Mucosa of rectum (tissue), 2 donors: ENCODE data around the gene VAC14.

Experiments
- H3K27ac ChIP-seq, 2 donors: one replicate each; pipeline ENCODE4 v1.7.0; 2013; ENCODE audit warnings: inconsistent platforms in 2 of 2, low read depth in 2 of 2, low read length in 2 of 2
- H3K27me3 ChIP-seq, 2 donors: one replicate each; pipeline ENCODE4 v1.7.0; 2013; ENCODE audit warnings: low read length in 2 of 2; ENCODE audit not compliant: control insufficient read depth in 2 of 2, insufficient read depth in 2 of 2
- H3K36me3 ChIP-seq, 2 donors: one replicate each; pipeline ENCODE4 v1.7.0; 2013; ENCODE audit warnings: low read length in 2 of 2; ENCODE audit not compliant: control insufficient read depth in 2 of 2, insufficient read depth in 2 of 2
- H3K4me1 ChIP-seq, 2 donors: one replicate each; pipeline ENCODE4 v1.7.0; 2013; ENCODE audit warnings: low read length in 2 of 2, mild to moderate bottlenecking in 1 of 2; ENCODE audit not compliant: control insufficient read depth in 2 of 2, insufficient read depth in 2 of 2
- H3K4me3 ChIP-seq, 2 donors: one replicate each; pipeline ENCODE4 v1.7.0; 2013; ENCODE audit warnings: low read length in 2 of 2
- H3K9ac ChIP-seq, 2 donors: one replicate each; pipeline ENCODE4 v1.7.0; 2013; ENCODE audit warnings: low read length in 2 of 2, low read depth in 1 of 2, mild to moderate bottlenecking in 1 of 2
- H3K9me3 ChIP-seq, 2 donors: one replicate each; pipeline ENCODE4 v1.7.0; 2013; ENCODE audit warnings: low read length in 2 of 2; ENCODE audit not compliant: control insufficient read depth in 2 of 2
- donor health status: healthy.
- donor health status: Normal muscosa, but diverticular disease.

The VAC14 gene

DNA sequence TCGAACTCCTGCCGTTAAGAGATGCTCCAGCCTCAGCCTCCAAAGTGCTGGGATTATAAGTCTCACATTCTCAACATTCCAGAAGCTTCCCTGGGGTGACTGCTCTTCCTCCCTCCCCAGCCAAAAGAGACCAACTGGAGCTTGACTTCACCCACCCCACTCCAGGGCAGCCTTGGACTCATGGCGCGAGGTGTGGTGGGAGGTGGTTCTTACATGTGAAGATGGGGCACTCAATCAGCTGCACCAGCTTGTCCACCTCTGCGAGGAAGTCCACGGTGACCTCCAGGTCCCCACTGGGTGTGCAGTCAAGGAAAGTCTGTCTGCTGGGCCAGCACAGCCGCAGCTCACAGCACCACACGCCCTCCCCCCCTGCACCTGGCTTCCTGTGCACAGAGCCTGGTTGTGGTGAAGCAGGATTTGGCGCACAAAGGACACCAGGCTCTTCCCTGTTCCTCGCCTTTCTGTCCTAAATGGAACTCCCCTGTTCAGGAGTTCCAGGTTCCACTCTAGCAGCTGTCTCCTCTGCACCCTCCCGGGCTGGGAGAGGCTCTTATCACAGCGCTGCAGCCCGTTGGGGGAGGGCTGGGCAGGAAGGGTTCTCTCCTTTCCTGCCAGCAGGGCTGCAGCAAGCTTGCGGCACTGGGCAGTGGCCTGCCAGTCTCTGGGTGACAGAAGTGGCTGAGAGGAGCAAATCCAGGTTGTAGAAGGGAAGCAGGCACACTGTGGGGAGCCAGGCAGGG lies 105.5 kb downstream of the VAC14 start:
- Histone ChIP-seq H3K4me1 (peaks cover 25 to 42% of the 10 kb centered on the region in 2 donors), H3K9ac (peak overlapping the region; percentile 13 to 41), H3K27me3 (no peaks in the 10 kb centered on the region), H3K27ac (peak overlapping the region; percentile 56 to 61), H3K36me3 (peaks cover 0 to 11% of the 10 kb centered on the region in 2 donors), H3K9me3 (no peaks in the 10 kb centered on the region), H3K4me3 (no peak overlapping the region)

DNA sequence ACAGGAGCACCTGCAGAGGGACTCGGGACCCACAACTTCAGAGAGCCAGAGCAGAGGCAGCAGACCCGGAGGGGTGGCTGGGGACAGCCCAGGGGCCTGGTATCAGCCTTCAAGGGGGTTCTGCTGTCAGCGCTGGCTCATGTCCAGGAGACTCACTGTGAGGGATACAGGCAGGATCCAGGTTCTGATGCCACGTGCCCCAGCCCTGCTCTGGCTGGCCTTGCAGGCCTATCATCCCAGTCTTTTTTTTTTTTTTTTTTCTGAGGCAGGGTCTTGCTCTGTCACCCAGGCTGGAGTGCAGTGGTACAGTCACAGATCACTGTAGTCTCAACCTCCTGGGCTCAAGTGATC lies 106.1 kb downstream of the VAC14 start:
- Histone ChIP-seq H3K36me3 (peaks cover 0 to 11% of the 10 kb centered on the region in 2 donors), H3K27me3 (no peaks in the 10 kb centered on the region), H3K4me3 (no peak overlapping the region), H3K27ac (peak overlapping the region in 1 of 2 donors; percentile 83), H3K9me3 (no peaks in the 10 kb centered on the region), H3K9ac (no peak overlapping the region), H3K4me1 (peaks cover 31 to 49% of the 10 kb centered on the region in 2 donors)

DNA sequence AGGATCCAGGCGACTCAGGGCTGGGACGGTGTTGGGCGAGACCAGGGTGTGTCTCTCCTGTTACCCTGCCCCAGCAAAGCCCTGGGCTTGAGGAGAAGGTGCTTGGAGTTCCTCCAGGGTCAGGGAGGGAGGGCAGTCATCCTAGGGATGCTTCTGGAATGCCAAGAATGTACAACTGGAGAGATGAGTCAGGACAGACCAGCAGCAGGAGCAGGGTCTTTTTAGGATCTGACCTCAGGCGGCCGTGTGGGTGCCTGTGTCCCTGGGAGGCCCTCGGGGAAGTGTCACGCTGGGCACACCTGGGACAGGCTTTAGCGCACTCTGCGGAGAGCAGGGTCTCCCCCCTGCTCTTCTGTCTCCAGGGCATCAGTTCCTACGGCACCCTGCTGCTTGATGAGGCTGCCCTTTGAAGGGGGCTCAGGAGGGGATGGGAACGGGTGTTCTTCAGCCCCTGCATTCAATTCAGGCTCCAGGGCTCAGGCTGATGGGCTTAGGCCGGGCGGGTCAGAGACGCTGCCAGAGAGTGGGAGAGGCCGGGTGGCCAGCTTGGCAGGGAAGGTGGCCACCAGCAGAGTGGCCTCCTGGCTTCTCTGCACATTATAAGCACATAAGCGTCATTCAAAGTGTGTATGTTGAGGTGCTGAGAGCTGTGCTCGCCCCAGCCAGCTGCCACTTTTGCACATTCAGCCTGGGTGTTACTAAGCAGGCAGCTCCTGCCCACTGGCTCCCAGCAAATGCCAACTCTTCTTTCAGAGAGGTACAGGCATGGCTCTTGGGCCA lies 106.7 kb downstream of the VAC14 start:
- no peak overlapping the region for H3K4me3 ChIP-seq
- H3K9me3 ChIP-seq: no peaks in the 10 kb centered on the region
- no peak overlapping the region for H3K9ac ChIP-seq
- H3K36me3 ChIP-seq: peaks cover 0 to 8% of the 10 kb centered on the region in 2 donors
- H3K27ac ChIP-seq: peak overlapping the region; percentile 58 to 83
- H3K4me1 ChIP-seq: peaks cover 35 to 55% of the 10 kb centered on the region in 2 donors
- no peaks in the 10 kb centered on the region for H3K27me3 ChIP-seq

DNA sequence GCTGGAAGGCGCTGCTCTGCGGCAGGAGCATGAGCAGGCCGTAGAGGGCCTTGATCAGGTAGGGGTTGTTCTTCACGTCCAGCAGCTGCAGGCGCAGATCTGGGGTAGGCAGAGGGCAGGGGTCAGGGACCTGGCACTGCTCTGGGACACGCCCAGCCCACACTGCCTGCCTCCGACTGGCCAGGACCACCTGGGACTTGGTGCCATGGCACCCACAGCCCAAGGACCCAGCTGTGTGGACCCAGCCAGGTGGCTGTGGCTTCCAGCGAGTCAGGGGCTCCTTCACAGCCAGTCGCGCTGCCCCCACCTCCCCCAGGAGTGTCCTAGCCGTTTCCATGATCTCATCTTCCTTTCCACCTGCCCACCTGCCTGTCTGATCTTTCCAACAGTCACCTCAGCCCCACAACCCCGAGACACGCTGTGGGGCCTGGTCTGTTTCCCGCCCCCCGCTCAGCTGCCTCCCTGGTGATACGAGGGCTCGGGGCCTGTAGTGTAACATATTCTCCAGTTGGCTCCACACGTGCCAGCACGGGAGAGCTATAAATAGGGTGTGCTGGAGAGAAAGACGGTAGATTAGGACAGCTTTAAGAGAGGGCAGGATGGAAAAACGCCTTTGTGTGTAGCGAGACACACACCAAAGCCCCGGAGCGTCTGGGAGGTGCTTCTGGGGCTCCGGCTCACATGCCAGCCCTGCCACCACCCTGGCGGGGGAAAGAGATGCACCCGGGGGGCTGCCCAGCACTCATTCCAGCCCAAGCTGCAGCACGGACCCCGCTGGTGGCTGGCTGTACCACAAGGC lies 107.9 kb downstream of the VAC14 start:
- Histone ChIP-seq H3K9ac (peak overlapping the region in 1 of 2 donors; percentile 2), H3K4me1 (peaks cover 45 to 63% of the 10 kb centered on the region in 2 donors)

DNA sequence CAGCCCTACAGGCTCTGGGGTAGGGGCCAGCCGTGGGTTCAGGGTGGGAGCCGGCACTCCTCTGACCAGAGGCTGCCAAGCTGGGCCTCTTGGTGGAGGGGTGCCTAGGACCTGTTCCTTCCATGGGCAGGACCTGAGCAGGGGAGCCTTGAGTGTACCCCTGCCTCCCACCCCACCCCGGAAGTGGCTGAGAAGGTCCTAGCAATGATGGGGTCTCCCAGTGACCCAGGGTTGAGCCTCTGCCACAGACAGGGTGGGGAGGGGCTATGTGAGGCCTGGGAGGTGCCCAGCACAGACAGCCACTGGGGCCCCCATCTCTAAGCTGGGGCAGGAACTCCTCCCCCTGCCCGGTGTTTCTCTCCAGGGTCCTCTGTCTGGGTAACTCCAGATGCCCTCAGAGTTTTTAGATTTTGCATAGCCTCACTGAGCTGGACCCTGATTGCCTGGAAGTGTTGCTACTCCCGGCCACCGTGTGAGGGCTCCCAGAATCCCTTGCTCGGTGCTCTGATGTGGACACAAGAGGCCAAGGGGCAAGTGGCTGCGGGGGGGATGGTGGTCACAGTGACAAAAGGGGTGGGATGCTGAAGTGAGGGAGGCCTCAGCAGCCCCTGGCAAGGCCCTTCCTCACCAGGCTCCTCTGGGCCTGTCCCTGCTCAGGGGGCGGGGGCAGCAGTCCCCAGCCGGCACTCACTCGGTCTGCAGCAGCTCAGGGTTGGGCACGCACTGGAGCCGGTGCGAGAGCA lies 108.7 kb downstream of the VAC14 start:
- H3K36me3 ChIP-seq: no peaks in the 10 kb centered on the region

More for the DNA sequence above, 107.9 kb downstream of the VAC14 start:
- Histone ChIP-seq H3K4me3 (no peak overlapping the region), H3K27me3 (no peaks in the 10 kb centered on the region), H3K36me3 (peaks cover 0 to 2% of the 10 kb centered on the region in 2 donors), H3K27ac (peak overlapping the region; percentile 58 to 83), H3K9me3 (no peaks in the 10 kb centered on the region)

DNA sequence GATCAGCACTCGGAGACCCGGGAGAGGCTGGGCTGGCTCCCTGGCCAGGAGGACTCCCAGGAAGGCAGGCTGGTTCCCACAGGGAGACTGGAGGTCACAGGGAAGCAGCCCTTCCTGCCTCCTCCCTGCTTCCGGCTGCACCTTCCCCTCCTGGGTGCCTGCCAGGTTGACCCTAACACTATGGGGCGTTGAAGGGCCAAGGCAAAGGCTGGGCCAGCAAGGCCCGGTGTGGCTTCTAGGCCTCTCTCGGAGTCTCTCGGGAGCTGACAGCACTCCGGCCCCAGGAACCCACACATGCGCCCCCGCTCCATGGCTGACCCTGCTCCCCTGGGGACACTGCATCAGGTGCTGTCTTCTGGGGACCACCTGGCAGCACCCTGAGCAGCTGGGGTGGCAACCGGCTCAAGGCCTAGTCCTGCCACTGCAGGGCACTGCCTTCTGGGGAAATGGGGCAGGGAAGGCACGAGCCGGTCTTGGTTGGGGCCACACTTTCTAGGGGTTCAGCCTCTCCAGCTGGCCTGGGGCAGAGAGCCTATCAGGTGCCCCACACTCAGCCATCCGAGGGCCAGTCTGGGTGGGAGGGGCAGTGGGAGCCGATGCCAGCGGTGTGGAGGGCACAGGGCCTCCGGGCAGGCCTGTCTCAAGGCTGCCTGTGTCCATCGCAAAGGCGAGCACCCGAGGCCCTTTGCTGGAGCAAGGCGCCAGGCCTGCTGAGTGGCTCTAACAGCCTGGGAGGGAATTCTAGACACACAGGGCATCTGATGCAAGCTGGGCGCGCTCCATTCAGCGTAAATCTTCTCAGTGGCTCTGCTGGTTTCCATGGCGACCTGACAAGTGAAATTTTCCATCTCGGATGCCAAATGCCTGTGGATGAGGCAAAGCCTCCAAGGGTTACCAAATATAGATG lies 109.5 kb downstream of the VAC14 start:
- Histone ChIP-seq H3K4me1 (peaks cover 52 to 65% of the 10 kb centered on the region in 2 donors), H3K4me3 (no peak overlapping the region), H3K27ac (peak overlapping the region; percentile 78 to 83), H3K9me3 (no peaks in the 10 kb centered on the region), H3K9ac (peak overlapping the region; percentile 42 to 52), H3K27me3 (no peaks in the 10 kb centered on the region), H3K36me3 (no peaks in the 10 kb centered on the region)

More for the DNA sequence above, 108.7 kb downstream of the VAC14 start:
- Histone ChIP-seq H3K9ac (peak overlapping the region in 1 of 2 donors; percentile 14), H3K27me3 (no peaks in the 10 kb centered on the region), H3K27ac (peak overlapping the region; percentile 58 to 83), H3K4me3 (no peak overlapping the region), H3K4me1 (peaks cover 47 to 63% of the 10 kb centered on the region in 2 donors), H3K9me3 (no peaks in the 10 kb centered on the region)

DNA sequence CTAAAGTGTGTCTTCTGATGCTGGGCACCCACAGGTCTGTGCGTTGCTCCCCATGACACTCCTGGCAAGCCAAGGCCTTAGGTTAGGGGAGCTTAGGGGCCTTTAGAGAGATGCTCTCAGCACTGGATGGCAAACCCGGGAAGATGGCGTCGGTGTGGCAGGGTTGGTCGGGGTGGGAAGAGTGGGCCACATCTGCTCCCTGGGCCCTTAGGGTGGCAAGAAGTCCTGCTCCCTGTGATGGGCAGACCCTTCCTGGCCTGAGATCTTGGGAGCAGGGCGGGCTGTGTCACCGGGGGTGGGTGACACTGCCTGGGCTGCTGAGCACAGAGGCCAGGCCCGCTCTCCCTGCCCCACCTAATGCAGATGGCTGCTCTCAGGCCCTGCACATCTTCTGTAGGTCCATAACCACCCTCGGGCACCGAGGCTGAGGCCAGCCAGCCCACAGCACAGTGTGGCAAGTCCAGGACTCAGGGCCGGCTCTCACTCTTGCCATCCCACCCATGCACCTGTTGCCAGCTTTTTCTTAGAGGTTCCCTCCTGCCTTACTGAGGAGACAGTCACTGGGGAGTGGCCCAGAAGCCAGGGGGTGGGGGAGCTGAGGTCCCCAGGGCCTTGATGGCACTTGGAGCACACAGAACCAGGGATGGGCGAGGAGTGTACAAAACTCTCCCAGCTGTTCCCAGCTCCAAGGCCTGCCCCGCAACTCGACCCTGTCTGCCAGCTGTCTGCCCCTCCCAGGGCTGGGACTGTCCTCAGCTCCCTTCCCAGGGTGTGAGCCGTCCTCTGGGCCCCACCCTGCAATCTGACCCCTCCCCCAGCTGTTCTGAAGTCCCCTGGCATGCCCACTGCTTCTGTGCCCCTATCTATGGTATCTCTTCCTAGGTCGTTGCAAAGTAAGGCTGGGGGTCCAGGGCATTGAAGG lies 110.7 kb downstream of the VAC14 start:
- peak overlapping the region; percentile 42 to 52 for H3K9ac ChIP-seq
- no peaks in the 10 kb centered on the region for H3K36me3 ChIP-seq
- no peaks in the 10 kb centered on the region for H3K9me3 ChIP-seq
- no peak overlapping the region for H3K4me3 ChIP-seq
- peaks cover 46 to 59% of the 10 kb centered on the region in 2 donors for H3K4me1 ChIP-seq
- no peaks in the 10 kb centered on the region for H3K27me3 ChIP-seq
- peak overlapping the region; percentile 78 to 83 for H3K27ac ChIP-seq
